H1 (cell line): ENCODE measurements around the gene GFOD1. TPM values are rescaled to one million over a fixed set of nuclear protein-coding genes. Genes with fewer than 3 reads are reported as not detected.

ENCODE experiments used
- CHD1 ChIP-seq: IDR thresholded peaks from 2 replicates; pipeline ENCODE4 v1.6.1; 2012; ENCODE audit warnings: low read depth, low read length, improper control_type of control experiment
- CREB1 ChIP-seq: IDR thresholded peaks from 2 replicates; pipeline ENCODE4 v1.6.1; 2012; ENCODE audit warnings: inconsistent platforms
- EZH2 ChIP-seq: fragments of 200-600 bp; sonication (generic); IDR thresholded peaks from 2 replicates; pipeline ENCODE4 v1.7.1; 2012; ENCODE audit warnings: low read depth, mild to moderate bottlenecking, moderate library complexity, low read length, inconsistent platforms; ENCODE audit not compliant: severe bottlenecking
- HDAC6 ChIP-seq: IDR thresholded peaks from one replicate; pipeline ENCODE4 v1.7.1; 2012; ENCODE audit warnings: low read depth, mild to moderate bottlenecking, inconsistent platforms, low read length, moderate library complexity
- MAFK ChIP-seq: IDR thresholded peaks from 2 replicates; pipeline ENCODE4 v1.6.1; 2012; ENCODE audit warnings: low read depth, mild to moderate bottlenecking, improper control_type of control experiment, low read length
- NANOG ChIP-seq: IDR thresholded peaks from 2 replicates; pipeline ENCODE4 v1.6.1; 2011; ENCODE audit warnings: low read length, low read depth, mild to moderate bottlenecking, inconsistent platforms; ENCODE audit not compliant: insufficient read depth, poor library complexity, severe bottlenecking
- SIN3A ChIP-seq, 2 experiments: IDR thresholded peaks in 1 of 2; conservative IDR thresholded peaks in 1 of 2; 2 replicates each; pipeline ENCODE4 v1.6.1; 2011 to 2012; ENCODE audit warnings: low read length in 2 of 2, improper control_type of control experiment in 1 of 2, low read depth in 1 of 2, mild to moderate bottlenecking in 1 of 2
- polyA plus RNA-seq, 7 experiments: library from polyadenylated mRNA; depleted of rRNA in 3 of 7; stranded (reverse) in 5 of 7; unstranded in 2 of 7; fragments of >200 nt in 5 of 7; fragments of 200-250 nt in 2 of 7; gene quantifications; 1 replicate in 5 of 7; 2 replicates in 1 of 7; 4 replicates in 1 of 7; pipeline versions ENCODE4 v1.2.1 to v1.2.3, GENCODE V29; 2011 to 2013; ENCODE audit warnings: missing spikeins in 2 of 7, mixed read lengths in 2 of 7
- total RNA-seq: library from RNA; stranded (reverse); fragmentation: NEBNext Ultra II Directional; extraction: Animal tissue kit (Norgen Biotek cat#: 25700); gene quantifications from 2 replicates; pipeline ENCODE4 v1.2.1, GENCODE V29; 2021

Gene GFOD1
- total and polyA plus RNA-seq, 2 of the 8 experiments (the other 6 are each of a cell fraction or from before 2014, with no cell fraction given), result 2.5 to 8.8 TPM

- TF ChIP-seq EZH2, result no peak
- TF ChIP-seq CREB1, result no peak
- TF ChIP-seq HDAC6, result no peak
- no peak for TF ChIP-seq SIN3A (conservative IDR thresholded peaks at IDR 0.05 in 1 of 2, IDR thresholded peaks at IDR 0.05 in 1 of 2; ENCODE audit: low read depth in 1 of 2, low read length in 2 of 2)
- no peak for TF ChIP-seq MAFK
- TF ChIP-seq NANOG, result no peak
- TF ChIP-seq CHD1, result no peak
Observed at GRCh38 chr6:13523826-13524622, 36.6 kb upstream of the GFOD1 start (continued).
